22Rv1 (cell line): ENCODE measurements around the gene WWOX.

Experiments used
- H3K27ac ChIP-seq: fragments of 450-650 bp; 2 replicates; pipeline ENCODE4 v1.5.1; 2017
- CTCF ChIP-seq: fragments of 450-650 bp; IDR thresholded peaks from 2 replicates; pipeline ENCODE4 v1.5.1; 2017; ENCODE audit warnings: mild to moderate bottlenecking
- ZFX ChIP-seq: fragments of 450-650 bp; IDR thresholded peaks from 2 replicates; pipeline ENCODE4 v1.6.1; 2017; ENCODE audit warnings: antibody characterized with exemption, borderline replicate concordance

Gene WWOX

GRCh38 chr16:78069913-78070312 is 29.5 kb upstream of the WWOX start:
- TF ChIP-seq CTCF (no peak), ZFX (no peak)

GRCh38 chr16:78072275-78072674 is 27.2 kb upstream of the WWOX start:
- no peak overlapping the region for H3K27ac ChIP-seq
- no peak for TF ChIP-seq ZFX
- no peak for TF ChIP-seq CTCF

More at GRCh38 chr16:78069913-78070312, 29.5 kb upstream of the WWOX start:
- H3K27ac ChIP-seq: no peak overlapping the region

GRCh38 chr16:78075800-78076199 is 23.7 kb upstream of the WWOX start:
- no peak for TF ChIP-seq ZFX
- TF ChIP-seq CTCF: no peak
- no peak overlapping the region for H3K27ac ChIP-seq

GRCh38 chr16:78081341-78081740 is 18.1 kb upstream of the WWOX start:
- TF ChIP-seq CTCF (no peak), ZFX (no peak)
- no peak overlapping the region for H3K27ac ChIP-seq

GRCh38 chr16:78091419-78091818 is 8.0 kb upstream of the WWOX start:
- no peak for TF ChIP-seq ZFX
- TF ChIP-seq CTCF: no peak
- no peak overlapping the region for H3K27ac ChIP-seq

- no peak overlapping the region for H3K27ac ChIP-seq
- TF ChIP-seq ZFX (no peak), CTCF (no peak)
These were observed 6.7 kb upstream of the WWOX start for GRCh38 chr16:78092758-78093157.

GRCh38 chr16:78094166-78094565 is 5.3 kb upstream of the WWOX start:
- TF ChIP-seq CTCF: no peak
- TF ChIP-seq ZFX: no peak

More at GRCh38 chr16:78094166-78094565, 5.3 kb upstream of the WWOX start:
- no peak overlapping the region for H3K27ac ChIP-seq
